GM23338 (cell line): ENCODE measurements around the gene PALM. TPM values are rescaled to one million over a fixed set of nuclear protein-coding genes. Genes with fewer than 3 reads are reported as not detected.
"Not testable (repeated sequence)": the region's sequence is repeated elsewhere in the genome, so short reads cannot be mapped to it uniquely, and the experiment has no call there.

Experiments used
- ATAC-seq: fragments of 200-7000 bp; cut with Tn5 transposase; 3 replicates; pipeline ENCODE4 v1.9.1; 2020
- DNase-seq: peaks from one replicate; pipeline ENCODE4 v3.0.0-alpha.2; 2015; ENCODE audit warnings: low spot score
- H2AFZ ChIP-seq: fragments of 200-600 bp; sonication (generic); 2 replicates; pipeline ENCODE4 v1.8.0; 2016; ENCODE audit warnings: antibody characterized with exemption, mild to moderate bottlenecking, moderate library complexity
- H3F3A ChIP-seq: fragments of 200-600 bp; sonication (generic); replicated peaks from 2 replicates; pipeline ENCODE4 v1.8.0; 2017; ENCODE audit warnings: antibody characterized with exemption, mixed run types, low read depth
- H3K27ac ChIP-seq: fragments of 200-600 bp; sonication (generic); 2 replicates; pipeline ENCODE4 v1.6.1; 2016; ENCODE audit warnings: low read depth
- H3K27me3 ChIP-seq: fragments of 200-600 bp; sonication (generic); 2 replicates; pipeline ENCODE4 v1.8.0; 2016; ENCODE audit warnings: mild to moderate bottlenecking, mixed run types, moderate library complexity; ENCODE audit not compliant: insufficient read depth
- H3K36me3 ChIP-seq: fragments of 200-600 bp; sonication (generic); 2 replicates; pipeline ENCODE4 v1.8.0; 2016; ENCODE audit warnings: mild to moderate bottlenecking; ENCODE audit not compliant: insufficient read depth
- H3K4me1 ChIP-seq: fragments of 200-600 bp; sonication (generic); 2 replicates; pipeline ENCODE4 v1.8.0; 2016; ENCODE audit warnings: mild to moderate bottlenecking, moderate library complexity; ENCODE audit not compliant: insufficient read depth
- H3K4me2 ChIP-seq: fragments of 200-600 bp; sonication (generic); 2 replicates; pipeline ENCODE4 v1.7.1; 2017; ENCODE audit warnings: mixed run types
- H3K4me3 ChIP-seq: fragments of 200-600 bp; sonication (generic); 2 replicates; pipeline ENCODE4 v1.6.1; 2016; ENCODE audit warnings: mixed run types
- H3K79me2 ChIP-seq: fragments of 200-600 bp; sonication (generic); replicated peaks from 2 replicates; pipeline ENCODE4 v1.8.0; 2017; ENCODE audit warnings: mild to moderate bottlenecking; ENCODE audit not compliant: insufficient read depth
- H3K9me2 ChIP-seq: fragments of 200-600 bp; sonication (generic); 2 replicates; pipeline ENCODE4 v1.8.0; 2017; ENCODE audit not compliant: insufficient read depth
- H4K20me1 ChIP-seq: fragments of 200-600 bp; sonication (generic); replicated peaks from 2 replicates; pipeline ENCODE4 v1.8.0; 2017; ENCODE audit warnings: mild to moderate bottlenecking; ENCODE audit not compliant: insufficient read depth
- H3K27ac Mint-ChIP-seq: 2 replicates; pipeline ENCODE4 v1.8.0; 2020; ENCODE audit warnings: inconsistent platforms, mild to moderate bottlenecking, moderate library complexity, mixed read lengths
- H3K27me3 Mint-ChIP-seq: 3 replicates; pipeline ENCODE4 v1.8.0; 2022; ENCODE audit warnings: low read depth, mild to moderate bottlenecking, moderate library complexity, mixed read lengths, inconsistent platforms; ENCODE audit not compliant: insufficient read depth, poor library complexity
- H3K36me3 Mint-ChIP-seq: 3 replicates; pipeline ENCODE4 v1.8.0; 2021; ENCODE audit warnings: low read depth, mild to moderate bottlenecking, inconsistent platforms, moderate library complexity, mixed read lengths
- H3K4me1 Mint-ChIP-seq: 3 replicates; pipeline ENCODE4 v1.8.0; 2020; ENCODE audit warnings: mild to moderate bottlenecking, inconsistent platforms, mixed read lengths
- H3K4me3 Mint-ChIP-seq: 3 replicates; pipeline ENCODE4 v1.8.0; 2021; ENCODE audit warnings: moderate library complexity, mild to moderate bottlenecking, inconsistent platforms, mixed read lengths
- H3K9me3 Mint-ChIP-seq: 3 replicates; pipeline ENCODE4 v1.8.0; 2020; ENCODE audit warnings: moderate library complexity, mild to moderate bottlenecking, inconsistent platforms, mixed read lengths
- CTCF ChIP-seq, 2 experiments: fragments of 200-600 bp in 1 of 2; sonication (generic) in 1 of 2; conservative IDR thresholded peaks; 2 replicates each; pipeline versions ENCODE4 v1.5.1 to v1.6.1; 2016 to 2017; ENCODE audit warnings: antibody characterized with exemption in 2 of 2, low read depth in 2 of 2, mild to moderate bottlenecking in 2 of 2, moderate library complexity in 1 of 2
- NANOG ChIP-seq: IDR thresholded peaks from 2 replicates; pipeline ENCODE4 v1.6.1; 2016; ENCODE audit warnings: antibody characterized with exemption, borderline replicate concordance
- POLR2AphosphoS5 ChIP-seq: IDR thresholded peaks from 2 replicates; pipeline ENCODE4 v1.6.1; 2016; ENCODE audit warnings: antibody characterized with exemption, low read depth
- STAT1 ChIP-seq: IDR thresholded peaks from one replicate; pipeline ENCODE4 v1.6.1; 2016; ENCODE audit warnings: antibody characterized with exemption; ENCODE audit not compliant: unreplicated experiment
- ZNF331 ChIP-seq: fragments of 250-450 bp; sonication (Bioruptor Pico); IDR thresholded peaks from 2 replicates; pipeline ENCODE4 v1.5.0; 2020; ENCODE audit warnings: low read depth, mild to moderate bottlenecking, moderate library complexity
- polyA plus RNA-seq: library from polyadenylated mRNA; unstranded; fragments of >200 nt; fragmentation: Nextera tagmentation; extraction: Ambion mirVana; gene quantifications from 2 replicates; pipeline ENCODE4 v1.2.1, GENCODE V29; 2016
- total RNA-seq: library from RNA; depleted of rRNA; stranded (reverse); fragments of >200 nt; shearing (Covaris generic); gene quantifications from 2 replicates; pipeline ENCODE4 v1.2.3, GENCODE V29; 2014
- TF ChIP-seq, protein P1 (sequence below): IDR thresholded peaks from one replicate; pipeline ENCODE4 v1.6.1; 2018; ENCODE audit warnings: antibody characterized with exemption; ENCODE audit not compliant: unreplicated experiment

Gene PALM
- total and polyA plus RNA-seq, 2 experiments from 2014 or later = 3.8 to 26.1 TPM

GRCh38 chr19:742540-743075 lies 33.9 kb downstream of the PALM start (continued):
- TF ChIP-seq CTCF (conservative IDR thresholded peaks at IDR 0.05; ENCODE audit: low read depth in 2 of 2) = no peak
- TF ChIP-seq, protein P1, sequence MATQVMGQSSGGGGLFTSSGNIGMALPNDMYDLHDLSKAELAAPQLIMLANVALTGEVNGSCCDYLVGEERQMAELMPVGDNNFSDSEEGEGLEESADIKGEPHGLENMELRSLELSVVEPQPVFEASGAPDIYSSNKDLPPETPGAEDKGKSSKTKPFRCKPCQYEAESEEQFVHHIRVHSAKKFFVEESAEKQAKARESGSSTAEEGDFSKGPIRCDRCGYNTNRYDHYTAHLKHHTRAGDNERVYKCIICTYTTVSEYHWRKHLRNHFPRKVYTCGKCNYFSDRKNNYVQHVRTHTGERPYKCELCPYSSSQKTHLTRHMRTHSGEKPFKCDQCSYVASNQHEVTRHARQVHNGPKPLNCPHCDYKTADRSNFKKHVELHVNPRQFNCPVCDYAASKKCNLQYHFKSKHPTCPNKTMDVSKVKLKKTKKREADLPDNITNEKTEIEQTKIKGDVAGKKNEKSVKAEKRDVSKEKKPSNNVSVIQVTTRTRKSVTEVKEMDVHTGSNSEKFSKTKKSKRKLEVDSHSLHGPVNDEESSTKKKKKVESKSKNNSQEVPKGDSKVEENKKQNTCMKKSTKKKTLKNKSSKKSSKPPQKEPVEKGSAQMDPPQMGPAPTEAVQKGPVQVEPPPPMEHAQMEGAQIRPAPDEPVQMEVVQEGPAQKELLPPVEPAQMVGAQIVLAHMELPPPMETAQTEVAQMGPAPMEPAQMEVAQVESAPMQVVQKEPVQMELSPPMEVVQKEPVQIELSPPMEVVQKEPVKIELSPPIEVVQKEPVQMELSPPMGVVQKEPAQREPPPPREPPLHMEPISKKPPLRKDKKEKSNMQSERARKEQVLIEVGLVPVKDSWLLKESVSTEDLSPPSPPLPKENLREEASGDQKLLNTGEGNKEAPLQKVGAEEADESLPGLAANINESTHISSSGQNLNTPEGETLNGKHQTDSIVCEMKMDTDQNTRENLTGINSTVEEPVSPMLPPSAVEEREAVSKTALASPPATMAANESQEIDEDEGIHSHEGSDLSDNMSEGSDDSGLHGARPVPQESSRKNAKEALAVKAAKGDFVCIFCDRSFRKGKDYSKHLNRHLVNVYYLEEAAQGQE = no peak
- TF ChIP-seq NANOG = no peak
- TF ChIP-seq POLR2AphosphoS5 = no peak
- no peak for TF ChIP-seq ZNF331 (CRISPR knock-in tag)
- TF ChIP-seq STAT1 = no peak

DNA sequence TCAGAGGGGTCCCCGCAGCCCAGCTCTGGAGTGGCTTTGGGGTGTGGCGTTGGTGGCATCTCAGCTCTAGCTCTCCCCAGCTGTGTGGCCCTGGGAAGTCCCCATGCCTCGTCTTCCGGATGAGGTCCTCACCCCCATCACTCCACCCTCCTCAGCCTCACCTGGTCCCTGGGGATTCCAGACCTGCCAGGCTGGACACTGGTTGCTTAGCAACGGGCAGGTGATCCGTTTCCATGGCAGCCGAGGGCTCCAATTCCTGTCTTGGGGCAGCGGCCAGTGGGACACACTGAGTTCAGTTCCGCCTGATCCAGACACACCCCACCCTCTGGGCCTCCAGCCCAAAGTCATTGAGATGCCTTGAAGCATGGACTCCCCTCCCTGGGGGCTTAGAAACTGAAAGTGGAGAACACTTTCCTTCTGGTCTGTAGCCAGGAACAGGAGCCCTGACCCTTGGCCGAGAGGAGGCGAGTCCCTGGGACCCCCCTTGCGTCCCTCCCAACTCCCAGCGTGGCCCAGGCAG lies 34.5 kb downstream of the PALM start:
- Mint-ChIP-seq H3K9me3 (peaks cover 26% of the 10 kb centered on the region; the same call in 2 of the 3 replicates), H3K27ac (no peak overlapping the region), H3K4me3 (no peak overlapping the region), H3K4me1 (no peaks in the 10 kb centered on the region), H3K27me3 (peaks cover 11% of the 10 kb centered on the region), H3K36me3 (no peaks in the 10 kb centered on the region; the same call in 1 of the 3 replicates)
- ATAC-seq (no peak), DNase-seq (peak; percentile 78)
- no peaks in the 10 kb centered on the region for H3K4me1 ChIP-seq
- H3K79me2 ChIP-seq = no peaks in the 10 kb centered on the region
- no peak overlapping the region for H3K4me3 ChIP-seq
- no peak for TF ChIP-seq STAT1
- no peak overlapping the region for H3K27ac ChIP-seq
- no peaks in the 10 kb centered on the region for H3K27me3 ChIP-seq
- H3K4me2 ChIP-seq = no peak overlapping the region
- no peaks in the 10 kb centered on the region; the same call in 1 of the 2 replicates for H4K20me1 ChIP-seq
- no peak overlapping the region for H2AFZ ChIP-seq
- no peaks in the 10 kb centered on the region for H3K36me3 ChIP-seq
- H3F3A ChIP-seq = 0 out of 2 replicates have a peak, but pooled peaks cover 3% of the 10 kb centered on the region
- no peaks in the 10 kb centered on the region for H3K9me2 ChIP-seq

- not testable (repeated sequence) for H3K27me3 Mint-ChIP-seq, H3K4me3 Mint-ChIP-seq, H3K9me2 ChIP-seq, H3K79me2 ChIP-seq, H3K27ac ChIP-seq, H3K4me3 ChIP-seq, H3K4me1 Mint-ChIP-seq, H3K36me3 Mint-ChIP-seq, H3F3A ChIP-seq, H3K36me3 ChIP-seq, H3K27ac Mint-ChIP-seq, H3K27me3 ChIP-seq, H3K4me1 ChIP-seq, DNase-seq, ATAC-seq, H2AFZ ChIP-seq, H3K4me2 ChIP-seq, H4K20me1 ChIP-seq
- H3K9me3 Mint-ChIP-seq = peaks cover 26% of the 10 kb centered on the region; the same call in 2 of the 3 replicates
These were observed 36.4 kb downstream of the PALM start for GRCh38 chr19:745138-745537.
